H1 (cell line): ENCODE data around the gene HCAR2. TPM values are rescaled to one million over a fixed set of nuclear protein-coding genes. Genes with fewer than 3 reads are reported as not detected.
"Not testable (repeated sequence)": the region's sequence is repeated elsewhere in the genome, so short reads cannot be mapped to it uniquely, and the experiment has no call there.

ENCODE experiments used
- CTCF ChIA-PET: fragments of 300-600 bp; sonication (Branson Sonifier 250); formaldehyde crosslinking; loops from one replicate; lab custom pipeline; 2021; ENCODE audit not compliant: partially characterized antibody; lab: Charles Lee
- POLR2A ChIA-PET: fragments of 300-600 bp; sonication (Branson Sonifier 250); formaldehyde crosslinking; loops from one replicate; lab custom pipeline; 2021; ENCODE audit warnings: inconsistent platforms; ENCODE audit not compliant: partially characterized antibody; lab: Charles Lee
- DNase-seq, 2 experiments: peaks; one replicate each; pipeline versions ENCODE4 v3.0.0 to v3.0.0-alpha.2; 2010 to 2022; ENCODE audit warnings: low spot score in 2 of 2, low read depth in 1 of 2, mixed read lengths in 1 of 2
- FAIRE-seq: peaks from 2 replicates; lab custom pipeline; 2011; peaks lifted over from hg19 to GRCh38; lab: Jason Lieb, UNC
- H2AFZ ChIP-seq: 2 replicates; pipeline ENCODE4 v1.8.1; 2012; ENCODE audit warnings: low read length, inconsistent platforms
- H2AK5ac ChIP-seq: 2 replicates; pipeline ENCODE4 v1.6.1; 2013; ENCODE audit warnings: low read depth, low read length
- H2BK120ac ChIP-seq: replicated peaks from 2 replicates; pipeline ENCODE3; 2013; ENCODE audit warnings: low read depth, low read length, inconsistent platforms
- H2BK12ac ChIP-seq: 2 replicates; pipeline ENCODE4 v1.6.1; 2013; ENCODE audit warnings: low read depth, low read length
- H2BK15ac ChIP-seq: 2 replicates; pipeline ENCODE4 v1.6.1; 2013; ENCODE audit warnings: low read length
- H2BK20ac ChIP-seq: 2 replicates; pipeline ENCODE4 v1.6.1; 2013; ENCODE audit warnings: low read length
- H2BK5ac ChIP-seq: 2 replicates; pipeline ENCODE4 v1.6.1; 2013; ENCODE audit warnings: low read depth, low read length
- H3K14ac ChIP-seq: 2 replicates; pipeline ENCODE4 v1.6.1; 2013; ENCODE audit warnings: inconsistent platforms; ENCODE audit not compliant: insufficient read length
- H3K18ac ChIP-seq: 2 replicates; pipeline ENCODE4 v1.6.1; 2013; ENCODE audit warnings: low read length; ENCODE audit errors: extremely low read depth
- H3K23ac ChIP-seq: 2 replicates; pipeline ENCODE4 v1.6.1; 2013; ENCODE audit warnings: inconsistent platforms; ENCODE audit not compliant: insufficient read length
- H3K23me2 ChIP-seq: 2 replicates; pipeline ENCODE4 v1.6.1; 2013; ENCODE audit warnings: low read depth, low read length
- H3K27ac ChIP-seq: 2 replicates; pipeline ENCODE4 v1.6.1; 2011; ENCODE audit warnings: low read depth, low read length, inconsistent platforms
- H3K27me3 ChIP-seq, 4 experiments: replicated peaks in 1 of 4; 1 replicate in 1 of 4; 2 replicates in 3 of 4; pipeline versions ENCODE4 v1.6.1 to v1.8.1; 2011 to 2013; ENCODE audit warnings: low read length in 3 of 4, mild to moderate bottlenecking in 3 of 4, inconsistent platforms in 2 of 4, mixed read lengths in 2 of 4, moderate library complexity in 1 of 4; ENCODE audit not compliant: control insufficient read depth in 3 of 4, insufficient read depth in 3 of 4; ENCODE audit errors: extremely low read depth in 1 of 4
- H3K36me3 ChIP-seq, 4 experiments: 2 replicates each; pipeline versions ENCODE4 v1.6.1 to v1.8.1; 2011 to 2013; ENCODE audit warnings: mild to moderate bottlenecking in 4 of 4, low read length in 3 of 4, moderate library complexity in 2 of 4, control low read depth in 1 of 4, inconsistent platforms in 1 of 4; ENCODE audit not compliant: insufficient read depth in 4 of 4, control insufficient read depth in 2 of 4
- H3K4ac ChIP-seq: replicated peaks from 2 replicates; pipeline ENCODE3; 2013; ENCODE audit warnings: low read length, low read depth, mixed read lengths, inconsistent platforms; ENCODE audit not compliant: insufficient read length
- H3K4me1 ChIP-seq, 4 experiments: replicated peaks in 1 of 4; 1 replicate in 1 of 4; 2 replicates in 3 of 4; pipeline versions ENCODE4 v1.6.1 to v1.8.1; 2011 to 2013; ENCODE audit warnings: low read length in 3 of 4, inconsistent platforms in 2 of 4, mixed read lengths in 1 of 4; ENCODE audit not compliant: insufficient read depth in 4 of 4, control insufficient read depth in 3 of 4
- H3K4me2 ChIP-seq, 2 experiments: 2 replicates each; pipeline versions ENCODE4 v1.6.1 to v1.8.1; 2011 to 2013; ENCODE audit warnings: low read depth in 2 of 2, low read length in 2 of 2, control low read depth in 1 of 2, inconsistent platforms in 1 of 2, mild to moderate bottlenecking in 1 of 2; ENCODE audit not compliant: insufficient read depth in 1 of 2
- H3K4me3 ChIP-seq, 4 experiments: fragments of 200-600, 300-600 bp in 1 of 4; sonication (generic), shearing (Covaris generic), sonication (Bioruptor Twin) in 1 of 4; 2 replicates each; pipeline versions ENCODE4 v1.5.1 to v1.8.1; 2011 to 2016; ENCODE audit warnings: low read length in 4 of 4, low read depth in 3 of 4, control low read depth in 2 of 4, inconsistent platforms in 2 of 4, mild to moderate bottlenecking in 2 of 4, mixed read lengths in 1 of 4, moderate library complexity in 1 of 4; ENCODE audit not compliant: insufficient read depth in 2 of 4; ENCODE audit errors: extremely low read depth in 1 of 4
- H3K56ac ChIP-seq: replicated peaks from 2 replicates; pipeline ENCODE3; 2013; ENCODE audit warnings: low read depth, mild to moderate bottlenecking, mixed read lengths, low read length, inconsistent platforms; ENCODE audit not compliant: insufficient read length
- H3K79me1 ChIP-seq: 2 replicates; pipeline ENCODE4 v1.6.1; 2013; ENCODE audit warnings: low read depth, low read length, control low read depth
- H3K79me2 ChIP-seq, 2 experiments: 2 replicates each; pipeline versions ENCODE4 v1.6.1 to v1.8.1; 2012 to 2013; ENCODE audit warnings: low read length in 2 of 2, mild to moderate bottlenecking in 2 of 2, inconsistent platforms in 1 of 2; ENCODE audit not compliant: insufficient read depth in 2 of 2, control insufficient read depth in 1 of 2
- H3K9ac ChIP-seq, 4 experiments: replicated peaks in 1 of 4; 1 replicate in 1 of 4; 2 replicates in 3 of 4; pipeline versions ENCODE4 v1.6.1 to v1.8.1; 2011 to 2013; ENCODE audit warnings: low read depth in 3 of 4, low read length in 3 of 4, control low read depth in 2 of 4, mild to moderate bottlenecking in 2 of 4, moderate library complexity in 2 of 4, inconsistent platforms in 1 of 4; ENCODE audit errors: extremely low read depth in 1 of 4
- H3K9me3 ChIP-seq, 2 experiments: 2 replicates each; pipeline versions ENCODE4 v1.6.1 to v1.8.1; 2012 to 2013; ENCODE audit warnings: mild to moderate bottlenecking in 2 of 2, moderate library complexity in 2 of 2, control low read depth in 1 of 2, inconsistent platforms in 1 of 2, low read depth in 1 of 2, low read length in 1 of 2, mixed read lengths in 1 of 2; ENCODE audit not compliant: insufficient read depth in 2 of 2
- H4K20me1 ChIP-seq, 2 experiments: replicated peaks in 1 of 2; 2 replicates each; pipeline versions ENCODE3 to v1.8.1; 2011 to 2013; ENCODE audit warnings: inconsistent platforms in 2 of 2, low read length in 2 of 2, mild to moderate bottlenecking in 1 of 2; ENCODE audit not compliant: insufficient read depth in 2 of 2, control insufficient read depth in 1 of 2
- H4K5ac ChIP-seq: 2 replicates; pipeline ENCODE4 v1.6.1; 2013; ENCODE audit warnings: low read length, low read depth, mixed read lengths, inconsistent platforms; ENCODE audit not compliant: insufficient read length
- H4K8ac ChIP-seq: 2 replicates; pipeline ENCODE4 v1.8.0; 2013; ENCODE audit warnings: mild to moderate bottlenecking, moderate library complexity, low read length, inconsistent platforms; ENCODE audit not compliant: insufficient read depth; ENCODE audit errors: extremely low read depth
- H4K91ac ChIP-seq: replicated peaks from 2 replicates; pipeline ENCODE3; 2013; ENCODE audit warnings: low read length, mixed read lengths, inconsistent platforms; ENCODE audit not compliant: insufficient read length
- WGBS, 2 experiments: shearing (Covaris generic) in 1 of 2; methylation state at CpG; one replicate each; pipeline versions ENCODE4 v1.1.6 to v1.1.7; 2013 to 2015; ENCODE audit warnings: low lambda C conversion rate in 2 of 2, mixed read lengths in 2 of 2, inconsistent platforms in 1 of 2, low coverage in 1 of 2, missing lambda C conversion rate in 1 of 2; ENCODE audit not compliant: insufficient replicate concordance in 2 of 2, insufficient coverage in 1 of 2, insufficient read length in 1 of 2; ENCODE audit errors: extremely low coverage in 1 of 2, missing lambda C conversion rate in 1 of 2; 5-methylcytosine and 5-hydroxymethylcytosine counted together
- polyA plus RNA-seq, 7 experiments: library from polyadenylated mRNA; depleted of rRNA in 3 of 7; stranded (reverse) in 5 of 7; unstranded in 2 of 7; fragments of >200 nt in 5 of 7; fragments of 200-250 nt in 2 of 7; gene quantifications; 1 replicate in 5 of 7; 2 replicates in 1 of 7; 4 replicates in 1 of 7; pipeline versions ENCODE4 v1.2.1 to v1.2.3, GENCODE V29; 2011 to 2013; ENCODE audit warnings: missing spikeins in 2 of 7, mixed read lengths in 2 of 7
- total RNA-seq: library from RNA; stranded (reverse); fragmentation: NEBNext Ultra II Directional; extraction: Animal tissue kit (Norgen Biotek cat#: 25700); gene quantifications from 2 replicates; pipeline ENCODE4 v1.2.1, GENCODE V29; 2021

HCAR2 gene
- total and polyA plus RNA-seq, 2 of the 8 experiments (the other 6 are each of a cell fraction or from before 2014, with no cell fraction given): not detected

DNA sequence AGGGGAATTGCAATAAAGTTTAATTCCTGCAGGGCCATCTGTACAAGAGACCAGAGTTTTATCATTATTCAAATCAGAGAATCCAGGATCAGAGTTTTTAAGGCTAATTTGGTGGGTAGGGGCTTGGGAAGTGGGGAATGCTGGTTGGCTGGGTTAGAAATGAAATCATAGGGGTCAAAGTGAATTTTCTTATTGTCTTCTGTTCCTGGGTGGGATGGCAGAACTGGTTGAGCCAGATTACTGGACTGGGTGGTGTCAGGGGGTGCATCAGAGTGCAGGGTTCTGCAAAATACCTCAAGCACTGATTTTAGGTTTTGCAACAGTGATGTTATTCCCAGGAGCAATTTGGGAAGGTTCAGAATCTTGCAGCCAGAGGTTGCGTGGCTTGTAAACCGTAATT lies 6.2 kb downstream of the HCAR2 start:
- H3K27me3 ChIP-seq, H2BK12ac ChIP-seq, H4K20me1 ChIP-seq, H2BK20ac ChIP-seq, H3K56ac ChIP-seq, H2BK120ac ChIP-seq, H2BK15ac ChIP-seq, H3K4me2 ChIP-seq, H3K9me3 ChIP-seq, H3K27ac ChIP-seq, H4K91ac ChIP-seq, H2BK5ac ChIP-seq, H3K79me2 ChIP-seq, H3K79me1 ChIP-seq, H4K8ac ChIP-seq, DNase-seq, H3K9ac ChIP-seq, H3K4me1 ChIP-seq, H3K4ac ChIP-seq, POLR2A ChIA-PET, H3K23ac ChIP-seq, H3K23me2 ChIP-seq, H3K18ac ChIP-seq, H2AFZ ChIP-seq, H4K5ac ChIP-seq, FAIRE-seq, H3K36me3 ChIP-seq, H2AK5ac ChIP-seq, H3K4me3 ChIP-seq, H3K14ac ChIP-seq: not testable (repeated sequence)
- CTCF ChIA-PET: interaction anchor here (1.1 to 1.5 kb wide), 2 partner anchors 10 to 59 kb away, joined by 3 to 4 read pairs; no protein-coding TSS in a partner anchor
- 95% methylated on average over 2 of the region's 2 CpGs; no CpG with 5 or more reads in 1 of the 2 experiments for WGBS, 2 experiments
